Sigmoid colon (tissue), 7 donors: ENCODE data around the gene FCAR. TPM values are rescaled to one million over a fixed set of nuclear protein-coding genes. Genes with fewer than 3 reads are reported as not detected.
"Not testable (repeated sequence)": the region's sequence is repeated elsewhere in the genome, so short reads cannot be mapped to it uniquely, and the experiment has no call there.

Experiments used
- DNase-seq: peaks from one replicate; pipeline ENCODE4 v3.0.0-alpha.2; 2019
- H3K27ac ChIP-seq, 4 donors: fragments of 200-600 bp; sonication (generic); one replicate each; pipeline ENCODE4 v1.5.1; 2016 to 2019; ENCODE audit warnings: mild to moderate bottlenecking in 1 of 4
- H3K27me3 ChIP-seq, 3 donors: fragments of 200-600 bp; sonication (generic); one replicate each; pipeline ENCODE4 v1.5.1; 2019; ENCODE audit warnings: mild to moderate bottlenecking in 1 of 3
- H3K36me3 ChIP-seq, 4 donors: fragments of 200-600 bp; sonication (generic); one replicate each; pipeline ENCODE4 v1.5.1; 2016 to 2019
- H3K4me1 ChIP-seq, 4 donors: fragments of 200-600 bp; sonication (generic); one replicate each; pipeline ENCODE4 v1.5.1; 2017 to 2019
- H3K4me3 ChIP-seq, 4 donors: fragments of 200-600 bp; sonication (generic); one replicate each; pipeline ENCODE4 v1.5.1; 2017 to 2019; ENCODE audit warnings: mild to moderate bottlenecking in 2 of 4, moderate library complexity in 1 of 4
- H3K9me3 ChIP-seq, 4 donors: fragments of 200-600 bp in 3 of 4; sonication (generic) in 3 of 4; one replicate each; pipeline versions ENCODE4 v1.5.1 to v1.6.1; 2013 to 2019
- EP300 ChIP-seq, 4 donors: sonication (generic); formaldehyde crosslinking; IDR thresholded peaks; one replicate each; pipeline ENCODE4 v1.6.1; 2017; ENCODE audit warnings: antibody characterized with exemption in 4 of 4
- POLR2A ChIP-seq, 2 donors: fragments of 450-650 bp; IDR thresholded peaks; one replicate each; pipeline ENCODE4 v1.6.1; 2016; ENCODE audit warnings: antibody characterized with exemption in 2 of 2, mild to moderate bottlenecking in 2 of 2, moderate library complexity in 2 of 2
- POLR2AphosphoS5 ChIP-seq, 4 donors: sonication (generic); formaldehyde crosslinking; IDR thresholded peaks; one replicate each; pipeline ENCODE4 v1.6.1; 2017; ENCODE audit warnings: antibody characterized with exemption in 4 of 4
- WGBS, 2 donors: extraction: QIAGEN DNeasy Blood & Tissue Kit; methylation state at CpG; one replicate each; pipeline ENCODE4 v1.1.7; 2013; 5-methylcytosine and 5-hydroxymethylcytosine counted together
- intact Hi-C: fragments of 100-400 bp; cut with DNase I; formaldehyde crosslinking; loops from one replicate; pipeline ENCODE4 v1.15.1; 2023
- polyA plus RNA-seq, 3 donors: library from polyadenylated mRNA; stranded (reverse); fragments of 200-250 nt; gene quantifications; one replicate each; pipeline ENCODE4 v1.2.3, GENCODE V29; 2013
- total RNA-seq, 4 donors: library from RNA; depleted of rRNA; stranded (reverse); fragments of >200 nt; gene quantifications; one replicate each; pipeline ENCODE4 v1.1.0, GENCODE V29; 2016
- TF ChIP-seq, protein P1 (sequence below), 4 experiments: fragments of 450-650 bp in 3 of 4; fragments of 200-600 bp in 1 of 4; IDR thresholded peaks; one replicate each; pipeline ENCODE4 v1.5.1; 2016 to 2019; ENCODE audit warnings: antibody characterized with exemption in 4 of 4, mild to moderate bottlenecking in 3 of 4, moderate library complexity in 2 of 4
- donor health status: healthy with polysubstance abuse.
- donor health status: Bipolar disorder and iron deficiency.
- donor health status: healthy.

Gene FCAR
- total and polyA plus RNA-seq, 7 donors: 0.17 to 2.1 (median 0.86) TPM; not detected in 3

- no peak overlapping the region for H3K4me3 ChIP-seq
Measured at GRCh38 chr19:54850930-54851329, 23.1 kb upstream of the FCAR start.

DNA sequence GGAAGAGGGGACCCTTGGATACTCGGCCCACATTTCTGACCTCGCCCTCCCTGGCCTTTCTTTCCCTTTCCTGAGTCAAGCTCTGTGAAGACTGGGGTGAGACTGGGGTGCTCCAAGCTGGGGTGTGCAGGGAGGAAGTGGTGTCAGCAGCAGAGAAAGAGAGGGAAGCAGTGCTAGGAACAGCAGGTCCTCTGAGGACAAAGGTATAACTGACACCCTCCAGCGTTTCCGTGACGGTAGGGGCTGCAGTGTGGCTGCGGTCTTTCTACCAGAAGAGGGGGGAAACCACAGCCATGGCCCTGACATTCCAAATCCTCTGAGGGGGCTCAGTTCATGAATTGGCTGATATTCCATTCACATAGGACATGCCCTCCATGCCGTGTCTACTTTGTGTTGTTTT, 22.7 kb upstream of the FCAR start:
- TF ChIP-seq EP300 (IDR thresholded peaks at IDR 0.05): no peak
- TF ChIP-seq, protein P1, sequence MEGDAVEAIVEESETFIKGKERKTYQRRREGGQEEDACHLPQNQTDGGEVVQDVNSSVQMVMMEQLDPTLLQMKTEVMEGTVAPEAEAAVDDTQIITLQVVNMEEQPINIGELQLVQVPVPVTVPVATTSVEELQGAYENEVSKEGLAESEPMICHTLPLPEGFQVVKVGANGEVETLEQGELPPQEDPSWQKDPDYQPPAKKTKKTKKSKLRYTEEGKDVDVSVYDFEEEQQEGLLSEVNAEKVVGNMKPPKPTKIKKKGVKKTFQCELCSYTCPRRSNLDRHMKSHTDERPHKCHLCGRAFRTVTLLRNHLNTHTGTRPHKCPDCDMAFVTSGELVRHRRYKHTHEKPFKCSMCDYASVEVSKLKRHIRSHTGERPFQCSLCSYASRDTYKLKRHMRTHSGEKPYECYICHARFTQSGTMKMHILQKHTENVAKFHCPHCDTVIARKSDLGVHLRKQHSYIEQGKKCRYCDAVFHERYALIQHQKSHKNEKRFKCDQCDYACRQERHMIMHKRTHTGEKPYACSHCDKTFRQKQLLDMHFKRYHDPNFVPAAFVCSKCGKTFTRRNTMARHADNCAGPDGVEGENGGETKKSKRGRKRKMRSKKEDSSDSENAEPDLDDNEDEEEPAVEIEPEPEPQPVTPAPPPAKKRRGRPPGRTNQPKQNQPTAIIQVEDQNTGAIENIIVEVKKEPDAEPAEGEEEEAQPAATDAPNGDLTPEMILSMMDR (IDR thresholded peaks at IDR 0.05): no peak
- no peak for TF ChIP-seq POLR2A (IDR thresholded peaks at IDR 0.05)
- no peak for TF ChIP-seq POLR2AphosphoS5 (IDR thresholded peaks at IDR 0.05)
- H3K36me3 ChIP-seq: no peaks in the 10 kb centered on the region
- H3K27me3 ChIP-seq: no peaks in the 10 kb centered on the region
- no peak overlapping the region for H3K4me3 ChIP-seq
- intact Hi-C loops: no loop called here
- no peaks in the 10 kb centered on the region for H3K4me1 ChIP-seq
- no peak for DNase-seq
- H3K9me3 ChIP-seq: no peaks in the 10 kb centered on the region
- 73 to 90% methylated on average over 7 of the region's 7 CpGs for WGBS, 2 donors
- no peak overlapping the region for H3K27ac ChIP-seq

More at GRCh38 chr19:54850930-54851329, 23.1 kb upstream of the FCAR start:
- no peak for TF ChIP-seq POLR2AphosphoS5 (IDR thresholded peaks at IDR 0.05)
- H3K36me3 ChIP-seq: no peaks in the 10 kb centered on the region
- H3K9me3 ChIP-seq: no peaks in the 10 kb centered on the region
- no peaks in the 10 kb centered on the region for H3K27me3 ChIP-seq
- H3K4me1 ChIP-seq: no peaks in the 10 kb centered on the region
- intact Hi-C loops: no loop called here
- 47 to 76% methylated on average over 2 of the region's 2 CpGs for WGBS, 2 donors
- no peak for DNase-seq
- H3K27ac ChIP-seq: no peak overlapping the region

DNA sequence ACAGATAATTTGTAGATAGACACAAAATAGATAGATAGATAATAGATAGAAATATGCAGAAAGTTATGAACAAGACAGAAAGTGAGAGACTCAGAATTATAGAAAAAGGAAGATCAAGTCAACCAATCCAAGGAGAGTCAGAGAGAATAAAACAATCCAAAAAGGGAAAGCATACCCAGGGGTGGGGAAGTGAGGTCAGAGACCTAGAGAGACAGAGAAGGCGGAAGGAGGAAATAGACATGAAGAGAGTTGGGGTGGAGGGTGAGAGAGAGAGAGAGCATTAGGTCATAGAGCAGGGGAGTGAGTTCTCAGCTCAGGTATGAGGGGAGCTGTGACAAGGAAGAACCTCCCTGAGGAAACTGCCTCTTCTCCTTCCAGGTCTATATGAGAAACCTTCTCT, 18.8 kb upstream of the FCAR start:
- H3K4me3 ChIP-seq, DNase-seq, H3K36me3 ChIP-seq, H3K27me3 ChIP-seq, H3K4me1 ChIP-seq, H3K27ac ChIP-seq, H3K9me3 ChIP-seq, intact Hi-C loops: not testable (repeated sequence)
- 59 to 71% methylated on average over 1 of the region's 1 CpG for WGBS, 2 donors

GRCh38 chr19:54858476-54858875, 15.6 kb upstream of the FCAR start:
- H3K27me3 ChIP-seq, intact Hi-C loops, DNase-seq, H3K9me3 ChIP-seq, H3K4me3 ChIP-seq, H3K36me3 ChIP-seq, H3K27ac ChIP-seq, H3K4me1 ChIP-seq: not testable (repeated sequence)
- 79 to 87% methylated on average over 3 of the region's 3 CpGs for WGBS, 2 donors

DNA sequence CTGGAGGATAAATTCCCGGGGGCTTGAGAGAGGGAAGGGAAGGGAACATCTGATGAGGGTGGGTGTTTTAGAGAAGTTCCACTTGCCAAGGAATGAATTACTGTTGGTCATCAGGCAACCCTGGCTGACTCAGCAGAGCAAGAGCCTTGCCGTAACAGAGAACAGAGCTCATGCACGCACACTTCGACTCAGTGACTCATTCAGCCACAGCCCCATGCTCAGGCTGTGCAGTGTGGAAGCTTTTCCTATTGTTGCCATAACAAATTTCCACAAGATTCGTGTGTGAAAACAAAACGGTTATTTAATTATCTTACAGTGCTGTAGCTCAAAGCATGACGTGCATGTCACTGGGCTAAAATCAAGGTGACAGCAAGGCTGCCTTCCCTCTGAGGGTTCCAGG, 14.6 kb upstream of the FCAR start:
- H3K4me3 ChIP-seq, H3K27ac ChIP-seq, H3K4me1 ChIP-seq, H3K27me3 ChIP-seq, H3K36me3 ChIP-seq, DNase-seq, intact Hi-C loops, H3K9me3 ChIP-seq: not testable (repeated sequence)
- 69 to 82% methylated on average over 7 of the region's 7 CpGs for WGBS, 2 donors

GRCh38 chr19:54863459-54863858, 10.6 kb upstream of the FCAR start:
- H3K27me3 ChIP-seq, H3K27ac ChIP-seq, DNase-seq, intact Hi-C loops, H3K36me3 ChIP-seq, H3K4me3 ChIP-seq, H3K4me1 ChIP-seq, H3K9me3 ChIP-seq: not testable (repeated sequence)
- 100% methylated on average over 1 of the region's 3 CpGs; no CpG with 5 or more reads in 1 of the 2 donors for WGBS, 2 donors

- Histone ChIP-seq H3K4me1 (no peaks in the 10 kb centered on the region), H3K36me3 (no peaks in the 10 kb centered on the region), H3K27me3 (no peaks in the 10 kb centered on the region), H3K9me3 (no peaks in the 10 kb centered on the region), H3K4me3 (no peak overlapping the region), H3K27ac (no peak overlapping the region)
- intact Hi-C loops: no loop called here
- 55 to 63% methylated on average over 3 of the region's 3 CpGs for WGBS, 2 donors
- no peak for DNase-seq
- TF ChIP-seq, protein P1 (IDR thresholded peaks at IDR 0.05): no peak
- no peak for TF ChIP-seq POLR2A (IDR thresholded peaks at IDR 0.05)
- TF ChIP-seq POLR2AphosphoS5 (IDR thresholded peaks at IDR 0.05): no peak
- TF ChIP-seq EP300 (IDR thresholded peaks at IDR 0.05): no peak
Measured at GRCh38 chr19:54871696-54872095, 2.3 kb upstream of the FCAR start.
